GM23248 (cell line): ENCODE results near the gene RARS1. TPM values are rescaled to one million over a fixed set of nuclear protein-coding genes. Genes with fewer than 3 reads are reported as not detected.
"Not testable (repeated sequence)": the region's sequence is repeated elsewhere in the genome, so short reads cannot be mapped to it uniquely, and the experiment has no call there.

Experiments
- DNase-seq: peaks from one replicate; pipeline ENCODE4 v3.0.0-alpha.2; 2015
- H2AFZ ChIP-seq: fragments of 200-600 bp; sonication (generic); 2 replicates; pipeline ENCODE4 v1.6.1; 2016; ENCODE audit warnings: antibody characterized with exemption
- H3F3A ChIP-seq: fragments of 200-600 bp; sonication (generic); 2 replicates; pipeline ENCODE4 v1.6.1; 2016; ENCODE audit warnings: mild to moderate bottlenecking, antibody characterized with exemption, mixed run types; ENCODE audit not compliant: insufficient read depth
- H3K27ac ChIP-seq: fragments of 200-600 bp; sonication (generic); 2 replicates; pipeline ENCODE4 v1.5.1; 2016; ENCODE audit warnings: mild to moderate bottlenecking
- H3K27me3 ChIP-seq: fragments of 200-600 bp; sonication (generic); replicated peaks from 2 replicates; pipeline ENCODE4 v1.6.1; 2016; ENCODE audit warnings: mild to moderate bottlenecking; ENCODE audit not compliant: insufficient read depth
- H3K36me3 ChIP-seq: fragments of 200-600 bp; sonication (generic); 2 replicates; pipeline ENCODE4 v1.6.1; 2016; ENCODE audit warnings: low read depth, mild to moderate bottlenecking
- H3K4me1 ChIP-seq: fragments of 200-600 bp; sonication (generic); 2 replicates; pipeline ENCODE4 v1.6.1; 2016; ENCODE audit warnings: mild to moderate bottlenecking; ENCODE audit not compliant: insufficient read depth
- H3K4me2 ChIP-seq: fragments of 200-600 bp; sonication (generic); one replicate; pipeline ENCODE4 v1.6.1; 2016; ENCODE audit warnings: mild to moderate bottlenecking; ENCODE audit not compliant: unreplicated experiment
- H3K4me3 ChIP-seq: fragments of 200-600 bp; sonication (generic); 2 replicates; pipeline ENCODE4 v1.5.1; 2016; ENCODE audit warnings: mild to moderate bottlenecking
- H3K79me2 ChIP-seq: fragments of 200-600 bp; sonication (generic); 2 replicates; pipeline ENCODE4 v1.6.1; 2016; ENCODE audit warnings: mild to moderate bottlenecking; ENCODE audit not compliant: insufficient read depth
- H3K9ac ChIP-seq: fragments of 200-600 bp; sonication (generic); 2 replicates; pipeline ENCODE4 v1.6.1; 2016; ENCODE audit warnings: mild to moderate bottlenecking
- H3K9me2 ChIP-seq: fragments of 200-600 bp; sonication (generic); 2 replicates; pipeline ENCODE4 v1.6.1; 2016; ENCODE audit warnings: mixed run types, mild to moderate bottlenecking, moderate library complexity; ENCODE audit not compliant: insufficient read depth
- H3K9me3 ChIP-seq: fragments of 200-600 bp; sonication (generic); one replicate; pipeline ENCODE4 v1.6.1; 2017; ENCODE audit warnings: low read depth
- H4K20me1 ChIP-seq: fragments of 200-600 bp; sonication (generic); 2 replicates; pipeline ENCODE4 v1.6.0; 2016; ENCODE audit not compliant: insufficient read depth
- EZH2 ChIP-seq: fragments of 200-600 bp; sonication (generic); IDR thresholded peaks from 2 replicates; pipeline ENCODE4 v1.6.1; 2018; ENCODE audit warnings: antibody characterized with exemption, mild to moderate bottlenecking; ENCODE audit not compliant: insufficient read depth, poor library complexity, severe bottlenecking
- EZH2phosphoT487 ChIP-seq: fragments of 200-600 bp; sonication (generic); IDR thresholded peaks from 2 replicates; pipeline ENCODE4 v1.6.1; 2018; ENCODE audit warnings: antibody characterized with exemption, moderate library complexity, mild to moderate bottlenecking, low read depth; ENCODE audit not compliant: insufficient read depth
- WGBS, 2 experiments: methylation state at CpG; one replicate each; pipeline ENCODE4 v1.1.6; 2015 to 2017; ENCODE audit warnings: low lambda C conversion rate in 2 of 2, low coverage in 1 of 2; ENCODE audit errors: missing lambda C conversion rate in 2 of 2; 5-methylcytosine and 5-hydroxymethylcytosine counted together
- in situ Hi-C: fragments of 300-500 bp; cut with MboI; formaldehyde crosslinking; loops from 2 replicates; pipeline ENCODE4 v1.15.0; 2020
- polyA plus RNA-seq: library from polyadenylated mRNA; unstranded; fragments of >200 nt; fragmentation: Nextera tagmentation; extraction: Ambion mirVana; gene quantifications from 2 replicates; pipeline ENCODE4 v1.2.1, GENCODE V29; 2016
- total RNA-seq: library from RNA; depleted of rRNA; stranded (reverse); fragments of >200 nt; shearing (Covaris generic); gene quantifications from 2 replicates; pipeline ENCODE4 v1.2.3, GENCODE V29; 2014

The RARS1 gene
- total and polyA plus RNA-seq, 2 experiments from 2014 or later, result 118 to 180 TPM

- H2AFZ ChIP-seq, result no peak overlapping the region
- WGBS, 2 experiments, result 61 to 70% methylated on average over 6 of the region's 6 CpGs
- H3K4me3 ChIP-seq, result no peak overlapping the region
- no peak overlapping the region for H3K27ac ChIP-seq
- no peaks in the 10 kb centered on the region for H3F3A ChIP-seq
- H3K4me2 ChIP-seq, result no peak overlapping the region
- H3K9me3 ChIP-seq, result no peaks in the 10 kb centered on the region
- H3K79me2 ChIP-seq, result no peaks in the 10 kb centered on the region
- no peaks in the 10 kb centered on the region for H3K36me3 ChIP-seq
- no peak overlapping the region for H3K9ac ChIP-seq
- H3K4me1 ChIP-seq, result no peaks in the 10 kb centered on the region
- H4K20me1 ChIP-seq, result no peaks in the 10 kb centered on the region
- no peaks in the 10 kb centered on the region for H3K9me2 ChIP-seq
- TF ChIP-seq EZH2phosphoT487 (no peak), EZH2 (no peak)
- H3K27me3 ChIP-seq, result peaks cover 30% of the 10 kb centered on the region
- in situ Hi-C loops, result no loop called here
- no peak for DNase-seq
Measured at GRCh38 chr5:168531987-168532864, 46.0 kb downstream of the RARS1 start.

- H3K27ac ChIP-seq, H3F3A ChIP-seq, H3K9ac ChIP-seq, H2AFZ ChIP-seq, H3K36me3 ChIP-seq, H3K4me3 ChIP-seq, H3K4me2 ChIP-seq, H3K79me2 ChIP-seq, DNase-seq, H3K9me3 ChIP-seq, H3K4me1 ChIP-seq, H4K20me1 ChIP-seq, H3K9me2 ChIP-seq, in situ Hi-C loops: not testable (repeated sequence)
- peaks cover 23% of the 10 kb centered on the region for H3K27me3 ChIP-seq
- 65 to 68% methylated on average over 7 of the region's 7 CpGs for WGBS, 2 experiments
Measured at GRCh38 chr5:168534351-168534750, 48.1 kb downstream of the RARS1 start.

GRCh38 chr5:168537176-168537575 is 50.9 kb downstream of the RARS1 start:
- no peaks in the 10 kb centered on the region for H3K9me2 ChIP-seq
- no peaks in the 10 kb centered on the region for H4K20me1 ChIP-seq
- no peaks in the 10 kb centered on the region for H3K36me3 ChIP-seq
- 0 out of 2 replicates have a peak, but pooled peaks cover 2% of the 10 kb centered on the region for H3K27me3 ChIP-seq
- H3K4me3 ChIP-seq, result no peak overlapping the region
- 34 to 43% methylated on average over 2 of the region's 2 CpGs for WGBS, 2 experiments
- H3K9ac ChIP-seq, result no peak overlapping the region
- DNase-seq, result no peak
- no peak overlapping the region for H3K27ac ChIP-seq
- no peaks in the 10 kb centered on the region for H3K79me2 ChIP-seq
- H3K9me3 ChIP-seq, result no peaks in the 10 kb centered on the region
- no peak for TF ChIP-seq EZH2phosphoT487
- TF ChIP-seq EZH2, result no peak
- no peaks in the 10 kb centered on the region for H3K4me1 ChIP-seq
- in situ Hi-C loops, result no loop called here
- H3F3A ChIP-seq, result no peaks in the 10 kb centered on the region
- no peak overlapping the region for H2AFZ ChIP-seq
- no peak overlapping the region for H3K4me2 ChIP-seq

- Histone ChIP-seq H3K9me2 (no peaks in the 10 kb centered on the region), H3K27ac (no peak overlapping the region), H3K9ac (no peak overlapping the region), H3K36me3 (peaks cover 5% of the 10 kb centered on the region; the same call in 1 of the 2 replicates), H2AFZ (no peak overlapping the region), H3K9me3 (no peaks in the 10 kb centered on the region), H4K20me1 (no peaks in the 10 kb centered on the region), H3K4me3 (no peak overlapping the region), H3K4me1 (peaks cover 8% of the 10 kb centered on the region; the same call in 1 of the 2 replicates), H3F3A (0 out of 2 replicates have a peak, but pooled peaks cover 2% of the 10 kb centered on the region), H3K27me3 (no peaks in the 10 kb centered on the region), H3K4me2 (no peak overlapping the region), H3K79me2 (peaks cover 40% of the 10 kb centered on the region)
- 90 to 92% methylated on average over 7 of the region's 7 CpGs for WGBS, 2 experiments
- DNase-seq, result no peak
- TF ChIP-seq EZH2phosphoT487 (no peak), EZH2 (no peak)
- in situ Hi-C loops, result no loop called here
Measured at GRCh38 chr5:168549554-168549953, 63.3 kb downstream of the RARS1 start.
